RWPE2 (cell line): Measurements from ENCODE around the gene IGSF21.

Source experiments
- ATAC-seq: fragments of 200-7000 bp; cut with Tn5 transposase; 3 replicates; pipeline ENCODE4 v1.9.1; 2021; ENCODE audit warnings: low read depth
- DNase-seq: peaks from one replicate; pipeline ENCODE4 v3.0.0-alpha.2; 2020; ENCODE audit warnings: low spot score
- H3K27ac ChIP-seq: fragments of 450-650 bp; 2 replicates; pipeline ENCODE4 v1.5.1; 2017; ENCODE audit warnings: mild to moderate bottlenecking; ENCODE audit not compliant: poor library complexity, severe bottlenecking
- H3K27me3 ChIP-seq: fragments of 250-450 bp; sonication (Bioruptor Pico); 2 replicates; pipeline ENCODE4 v1.5.1; 2021; ENCODE audit warnings: mild to moderate bottlenecking, moderate library complexity; ENCODE audit not compliant: insufficient read depth, poor library complexity, severe bottlenecking
- H3K36me3 ChIP-seq: fragments of 250-450 bp; sonication (Bioruptor Pico); 2 replicates; pipeline ENCODE4 v1.5.1; 2020; ENCODE audit warnings: low read depth, mild to moderate bottlenecking, moderate library complexity
- H3K4me1 ChIP-seq: fragments of 250-450 bp; sonication (Bioruptor Pico); 2 replicates; pipeline ENCODE4 v1.5.1; 2021; ENCODE audit warnings: mild to moderate bottlenecking, moderate library complexity; ENCODE audit not compliant: insufficient read depth, poor library complexity, severe bottlenecking
- H3K4me3 ChIP-seq: fragments of 250-450 bp; sonication (Bioruptor Pico); 2 replicates; pipeline ENCODE4 v1.5.1; 2021; ENCODE audit warnings: mild to moderate bottlenecking, moderate library complexity; ENCODE audit not compliant: severe bottlenecking
- H3K9me3 ChIP-seq: fragments of 250-450 bp; sonication (Bioruptor Pico); 2 replicates; pipeline ENCODE4 v1.5.1; 2021; ENCODE audit warnings: mild to moderate bottlenecking, moderate library complexity; ENCODE audit not compliant: severe bottlenecking
- CTCF ChIP-seq: fragments of 450-650 bp; IDR thresholded peaks from one replicate; pipeline ENCODE4 v1.5.1; 2017; ENCODE audit warnings: mild to moderate bottlenecking, moderate library complexity; ENCODE audit not compliant: poor library complexity, severe bottlenecking

The IGSF21 gene

GRCh38 chr1:18118078-18118477 lies 10.5 kb downstream of the IGSF21 start:
- ATAC-seq, result no peak
- Histone ChIP-seq H3K4me1 (no peaks in the 10 kb centered on the region), H3K36me3 (no peaks in the 10 kb centered on the region), H3K27me3 (peaks cover 13% of the 10 kb centered on the region), H3K9me3 (no peaks in the 10 kb centered on the region), H3K27ac (no peak overlapping the region), H3K4me3 (no peak overlapping the region)
- no peak for DNase-seq
- no peak for TF ChIP-seq CTCF

DNA sequence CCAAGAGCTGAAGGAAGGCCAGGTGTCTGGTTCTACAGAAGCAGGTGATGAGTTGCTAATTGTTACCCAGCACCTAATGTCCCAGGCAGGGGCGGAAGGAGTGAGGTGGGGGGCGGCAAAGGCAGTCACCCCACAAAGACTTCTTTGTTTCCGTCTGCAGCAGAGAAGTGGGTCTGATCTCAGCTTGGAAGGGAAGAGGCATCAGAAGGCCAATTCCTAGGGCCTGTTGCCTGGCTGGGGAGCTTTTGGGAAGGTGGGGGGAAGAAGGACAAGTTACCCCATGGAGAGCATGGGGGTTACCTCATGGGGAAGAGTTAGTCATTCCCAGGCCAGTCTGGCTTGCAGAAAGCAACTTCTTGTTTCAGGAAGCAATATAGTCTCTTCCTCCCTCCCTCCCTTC lies 10.9 kb downstream of the IGSF21 start:
- Histone ChIP-seq H3K36me3 (no peaks in the 10 kb centered on the region), H3K27me3 (peaks cover 12% of the 10 kb centered on the region), H3K9me3 (no peaks in the 10 kb centered on the region), H3K27ac (no peak overlapping the region), H3K4me1 (no peaks in the 10 kb centered on the region), H3K4me3 (no peak overlapping the region)
- DNase-seq (no peak), ATAC-seq (no peak)
- TF ChIP-seq CTCF, result no peak

- peaks cover 12% of the 10 kb centered on the region for H3K27me3 ChIP-seq
- H3K9me3 ChIP-seq, result no peaks in the 10 kb centered on the region
- H3K4me1 ChIP-seq, result no peaks in the 10 kb centered on the region
- no peak overlapping the region for H3K27ac ChIP-seq
- DNase-seq (no peak), ATAC-seq (no peak)
- H3K36me3 ChIP-seq, result no peaks in the 10 kb centered on the region
- no peak overlapping the region for H3K4me3 ChIP-seq
- TF ChIP-seq CTCF, result no peak
Measured at GRCh38 chr1:18119289-18119688, 11.7 kb downstream of the IGSF21 start.

- Histone ChIP-seq H3K27me3 (peaks cover 12% of the 10 kb centered on the region), H3K4me3 (no peak overlapping the region), H3K9me3 (no peaks in the 10 kb centered on the region), H3K36me3 (no peaks in the 10 kb centered on the region), H3K4me1 (no peaks in the 10 kb centered on the region), H3K27ac (no peak overlapping the region)
- DNase-seq (no peak), ATAC-seq (no peak)
- TF ChIP-seq CTCF, result no peak
Measured at GRCh38 chr1:18119771-18120377, 12.3 kb downstream of the IGSF21 start.

DNA sequence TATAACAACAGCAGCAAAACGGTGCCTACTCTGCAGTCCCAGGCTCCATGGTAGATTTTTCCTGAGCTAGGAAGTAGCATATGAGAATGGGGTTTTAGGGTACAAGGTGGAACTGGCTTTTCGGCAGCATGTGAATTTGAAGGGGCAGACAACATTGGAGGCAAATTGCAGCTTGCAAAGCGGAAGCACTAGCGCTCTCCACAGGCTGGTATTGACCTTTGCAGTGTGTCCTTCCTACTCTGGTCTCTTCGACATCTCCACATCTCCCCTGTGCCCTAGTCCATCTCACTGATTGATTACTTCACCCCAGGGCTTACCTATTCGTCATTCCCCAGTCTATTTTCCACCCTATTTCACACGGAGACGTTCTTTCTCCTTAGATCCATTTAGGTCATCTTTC lies 13.0 kb downstream of the IGSF21 start:
- Histone ChIP-seq H3K36me3 (no peaks in the 10 kb centered on the region), H3K4me3 (no peak overlapping the region), H3K27ac (no peak overlapping the region), H3K4me1 (no peaks in the 10 kb centered on the region), H3K27me3 (peaks cover 12% of the 10 kb centered on the region), H3K9me3 (no peaks in the 10 kb centered on the region)
- no peak for TF ChIP-seq CTCF
- DNase-seq (no peak), ATAC-seq (no peak)
